GM18858 (cell line): Measurements from ENCODE around the gene LRRC39.
"Not testable (repeated sequence)": the region's sequence is repeated elsewhere in the genome, so short reads cannot be mapped to it uniquely, and the experiment has no call there.

ENCODE experiments used
- ATAC-seq: cut with Tn5 transposase; IDR thresholded peaks from one replicate; pipeline ENCODE4 v1.9.1; 2021; ENCODE audit not compliant: unreplicated experiment

LRRC39 gene

DNA sequence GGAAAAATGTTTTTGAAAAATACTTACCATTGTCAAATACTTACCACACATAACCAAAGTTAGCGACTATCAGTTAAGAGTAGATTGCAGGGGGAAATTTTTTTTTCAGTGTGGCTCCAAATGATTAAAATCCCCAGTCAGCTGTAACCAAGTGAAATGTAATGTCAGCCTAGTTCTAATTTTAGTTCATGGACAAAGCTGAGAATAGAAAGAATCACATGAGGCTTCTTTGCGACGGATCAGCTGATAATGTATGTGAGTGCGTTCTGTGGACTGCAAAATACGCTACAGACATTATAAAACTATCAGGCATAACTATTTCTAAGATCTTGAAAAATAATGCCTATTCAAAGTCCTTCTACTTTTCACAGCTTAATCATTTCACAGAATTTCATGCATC, at the start of gene LRRC39:
LRRC39 (minus strand) TSS at position 166 of the 400 bp plus-strand sequence. CDS start 9,740 bp downstream, outside the sequence.
- ATAC-seq, result no peak

DNA sequence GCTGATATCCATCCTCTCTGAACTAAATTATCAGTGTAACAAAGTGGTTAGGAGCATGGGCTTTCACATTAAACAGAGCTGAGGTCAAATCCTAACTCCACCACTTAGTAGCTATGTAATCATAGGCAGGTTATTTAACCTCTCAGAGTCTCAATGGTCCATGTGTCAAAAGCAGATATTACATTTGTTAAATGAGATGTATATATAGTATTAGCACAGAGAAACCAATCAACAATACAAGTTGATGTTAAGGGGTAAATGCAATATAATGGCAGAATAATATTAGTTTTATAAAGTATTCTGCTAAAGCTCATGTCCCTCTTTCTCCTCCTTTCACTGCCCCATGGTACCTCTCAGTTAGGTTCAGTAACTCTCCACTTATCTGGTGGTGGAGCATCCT, 44.4 kb upstream of the LRRC39 start:
- no peak for ATAC-seq

DNA sequence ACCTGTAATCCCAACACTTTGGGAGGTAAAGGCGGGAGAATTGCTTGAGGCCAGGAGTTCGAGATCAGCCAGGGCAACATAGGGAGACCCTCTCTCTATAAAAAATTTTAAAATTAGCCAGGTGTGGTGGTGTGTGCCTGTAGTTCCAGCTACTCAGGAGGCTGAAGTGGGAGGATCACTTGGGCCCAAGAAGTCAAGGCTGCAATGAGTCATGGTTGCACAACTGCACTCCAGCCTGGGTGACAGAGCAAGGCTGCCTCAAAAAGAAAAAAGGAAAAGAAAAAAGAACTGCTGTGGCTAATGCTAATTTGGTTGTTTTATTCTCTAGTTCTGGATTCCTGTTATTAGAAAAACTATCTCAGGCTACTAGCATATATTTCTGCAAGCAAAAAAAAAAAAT, 41.8 kb upstream of the LRRC39 start:
- ATAC-seq, result no peak

DNA sequence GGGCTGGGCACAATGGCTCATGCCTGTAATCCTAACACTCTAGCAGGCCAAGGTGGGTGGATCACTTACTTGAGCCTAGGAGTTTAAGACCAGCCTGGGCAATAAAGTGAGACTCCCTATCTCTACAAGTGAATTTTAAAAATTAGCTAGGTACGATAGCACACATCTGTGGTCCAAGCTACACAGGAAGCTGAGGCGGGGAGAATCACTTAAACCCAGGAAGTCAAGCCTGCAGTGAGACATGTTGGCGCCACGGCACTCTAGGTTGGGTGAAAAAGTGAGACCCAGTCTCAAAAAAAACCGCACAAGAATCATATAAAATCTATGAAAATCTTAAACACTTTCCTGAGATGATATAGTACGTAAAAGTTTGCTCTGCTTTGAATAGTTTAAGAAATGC, 41.4 kb upstream of the LRRC39 start:
- ATAC-seq, result no peak

DNA sequence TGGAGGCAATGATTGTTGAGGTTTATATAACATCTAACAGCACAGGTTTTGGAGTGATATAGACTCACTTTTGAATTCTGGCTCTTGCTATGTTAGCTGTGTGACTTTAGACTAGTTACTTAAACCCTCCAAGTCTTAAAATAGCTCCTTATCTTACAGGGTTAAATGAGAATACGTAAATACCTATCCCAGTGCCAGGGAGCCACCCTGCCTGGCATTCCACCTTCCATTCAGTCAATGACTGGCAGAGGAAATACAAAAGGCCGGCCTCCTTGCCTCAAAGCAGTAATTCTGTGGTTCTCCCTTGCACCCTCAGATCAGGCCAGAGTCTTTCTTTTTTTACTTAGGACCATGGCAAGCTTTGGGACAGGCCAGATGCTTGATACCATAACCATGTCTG, 39.8 kb upstream of the LRRC39 start:
- no peak for ATAC-seq

DNA sequence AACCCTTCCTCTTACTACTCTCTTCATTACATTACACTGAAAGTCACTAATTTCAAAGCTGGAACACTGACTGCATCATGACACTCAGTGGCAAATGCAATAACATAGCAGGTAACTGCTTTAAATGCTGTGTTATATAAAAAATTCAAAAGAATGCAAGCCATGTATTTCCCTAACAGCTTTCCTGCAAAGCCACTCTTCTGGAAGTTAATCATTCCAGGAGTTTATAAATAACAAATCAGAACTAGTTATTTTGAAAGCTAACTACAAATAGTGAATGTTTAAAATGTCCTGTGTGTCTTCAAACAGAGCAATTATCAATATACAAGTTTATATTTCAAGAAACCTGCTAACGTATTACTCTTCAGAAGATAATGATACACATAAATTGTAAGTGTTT, 37.0 kb upstream of the LRRC39 start:
- ATAC-seq, result no peak

DNA sequence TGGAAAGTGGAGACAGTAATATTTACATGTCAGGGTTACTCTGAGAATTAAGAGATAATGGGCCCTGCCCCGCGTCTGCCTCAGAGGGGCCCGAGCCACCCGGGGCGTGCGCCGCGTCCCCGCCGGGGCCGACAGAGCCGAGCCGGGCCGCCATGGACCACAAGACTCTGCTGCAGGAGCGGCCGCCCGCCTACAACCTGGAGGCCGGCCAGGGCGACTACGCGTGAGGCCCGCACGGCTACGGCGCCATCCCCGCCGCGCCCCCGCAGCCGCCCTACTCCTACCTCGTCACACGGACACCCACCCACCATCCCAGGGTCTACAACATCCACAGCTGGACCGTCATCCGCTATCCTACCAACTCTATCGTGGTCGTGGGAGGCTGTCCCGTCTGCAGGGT, 35.1 kb upstream of the LRRC39 start:
- no peak for ATAC-seq

DNA sequence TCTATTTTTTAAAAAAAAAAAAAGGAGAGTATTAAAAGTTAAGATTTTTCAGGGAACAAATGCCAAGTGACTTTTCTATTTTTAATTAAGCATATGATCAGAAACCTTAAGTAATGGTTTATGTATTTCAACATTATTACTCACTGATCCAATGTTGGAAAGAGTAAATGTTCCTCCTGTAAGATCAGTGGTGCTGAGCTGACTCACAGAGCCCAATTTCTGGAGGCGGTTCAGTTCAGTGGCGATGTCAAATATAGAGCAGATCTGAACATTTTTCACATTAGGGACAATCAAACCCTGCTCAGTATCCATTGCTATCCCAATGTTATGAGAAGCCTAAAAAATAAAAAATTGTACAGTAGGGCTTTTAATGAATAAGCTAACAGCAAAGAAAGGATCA, 28.2 kb upstream of the LRRC39 start:
- ATAC-seq, result no peak

DNA sequence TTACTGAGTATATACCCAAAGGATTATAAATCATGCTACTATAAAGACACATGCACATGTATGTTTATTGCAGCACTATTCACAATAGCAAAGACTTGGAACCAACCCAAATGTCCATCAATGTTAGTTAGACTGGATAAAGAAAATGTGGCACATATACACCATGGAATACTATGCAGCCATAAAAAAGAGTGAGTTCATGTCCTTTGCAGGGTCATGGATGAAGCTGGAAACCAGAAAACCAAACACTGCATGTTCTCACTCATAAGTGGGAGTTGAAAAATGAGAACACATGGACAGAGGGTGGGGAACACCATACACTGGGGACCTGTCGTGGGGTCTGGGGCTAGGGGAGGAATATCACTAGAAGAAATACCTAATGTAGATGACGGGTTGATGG, 27.5 kb upstream of the LRRC39 start:
- not testable (repeated sequence) for ATAC-seq

DNA sequence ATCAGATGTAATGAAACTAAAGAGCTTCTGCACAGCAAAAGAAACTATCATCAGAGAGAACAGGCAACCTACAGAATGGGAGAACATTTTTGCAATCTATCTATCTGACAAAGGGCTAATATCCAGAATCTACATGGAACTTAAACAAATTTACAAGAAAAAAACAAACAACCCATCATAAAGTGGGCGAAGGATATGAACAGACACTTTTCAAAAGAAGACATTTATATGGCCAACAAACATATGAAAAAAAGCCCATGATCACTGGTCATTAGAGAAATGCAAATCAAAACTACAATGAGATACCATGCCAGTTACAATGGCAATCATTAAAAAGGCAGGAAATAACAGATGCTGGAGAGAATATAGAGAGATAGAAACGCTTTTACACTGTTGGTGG, 27.0 kb upstream of the LRRC39 start:
- ATAC-seq, result not testable (repeated sequence)

DNA sequence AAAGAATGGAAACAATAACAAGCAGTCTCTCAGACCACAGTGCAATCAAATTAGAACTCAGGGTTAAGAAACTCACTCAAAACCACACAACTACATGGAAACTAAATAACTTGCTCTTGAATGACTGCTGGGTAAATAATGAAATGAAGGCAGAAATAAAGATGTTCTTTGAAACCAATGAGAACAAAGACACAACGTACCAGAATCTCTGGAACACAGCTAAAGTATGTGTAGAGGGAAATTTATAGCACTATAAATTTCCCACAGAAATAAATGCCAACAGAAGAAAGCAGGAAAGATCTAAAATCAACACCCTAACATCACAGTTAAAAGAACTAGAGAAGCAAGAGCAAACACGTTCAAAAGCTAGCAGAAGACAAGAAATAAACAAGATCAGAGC, 24.6 kb upstream of the LRRC39 start:
- not testable (repeated sequence) for ATAC-seq

DNA sequence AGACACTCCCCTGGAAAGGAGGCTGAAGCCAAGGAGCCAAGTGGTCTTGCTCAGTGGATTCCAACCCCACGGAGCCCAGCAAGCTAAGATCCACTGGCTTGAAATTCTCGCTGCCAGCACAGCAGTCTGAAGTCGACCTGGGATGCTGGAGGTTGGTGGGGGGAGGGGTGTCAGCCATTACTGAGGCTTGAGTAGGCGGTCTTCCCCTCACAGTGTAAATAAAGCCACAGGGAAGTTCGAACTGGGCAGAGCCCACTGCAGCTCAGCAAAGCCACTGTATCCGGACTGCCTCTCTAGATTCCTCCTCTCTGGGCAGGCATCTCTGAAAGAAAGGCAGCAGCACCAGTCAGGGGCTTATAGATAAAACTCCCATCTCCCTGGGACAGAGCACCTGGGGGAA, 22.0 kb upstream of the LRRC39 start:
- not testable (repeated sequence) for ATAC-seq

DNA sequence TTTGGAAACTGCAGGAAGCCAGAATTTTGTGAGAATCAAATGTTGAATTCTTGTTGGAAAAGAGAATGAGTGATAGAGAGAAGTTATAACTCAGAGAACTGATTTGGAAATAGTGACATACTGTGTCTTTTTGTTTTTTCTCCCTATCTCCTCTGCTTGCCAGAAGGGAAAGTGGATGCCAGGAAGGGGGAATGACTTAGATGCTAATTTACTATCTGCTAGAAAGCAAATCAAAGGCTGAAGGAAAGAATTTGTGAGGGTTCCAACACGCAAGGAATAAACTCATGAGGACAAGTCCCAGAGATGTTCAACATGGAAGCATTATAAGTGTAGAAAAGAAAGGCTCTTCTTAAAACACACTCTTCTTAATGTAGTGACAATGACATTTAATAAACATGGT, 20.5 kb upstream of the LRRC39 start:
- ATAC-seq, result no peak

DNA sequence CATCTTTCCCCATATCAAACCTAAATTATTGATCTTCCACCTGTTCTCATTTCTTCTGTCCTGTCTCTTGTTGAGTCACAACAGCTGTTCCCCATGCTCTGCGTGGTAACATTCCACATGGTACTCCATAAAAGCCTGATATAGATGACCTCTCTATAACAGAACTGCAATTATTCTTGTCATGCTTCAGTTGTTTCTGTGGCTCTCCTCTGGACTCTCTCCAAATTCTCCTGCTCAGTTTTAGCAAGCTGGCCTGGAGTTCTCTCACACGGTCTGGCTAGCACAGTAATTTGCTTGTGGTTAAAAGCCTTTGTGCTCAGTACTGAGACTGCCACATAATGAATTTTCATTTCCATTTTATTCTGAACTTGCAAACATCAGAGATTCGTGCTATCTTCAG, 10.6 kb upstream of the LRRC39 start:
- peak; percentile 37 for ATAC-seq

DNA sequence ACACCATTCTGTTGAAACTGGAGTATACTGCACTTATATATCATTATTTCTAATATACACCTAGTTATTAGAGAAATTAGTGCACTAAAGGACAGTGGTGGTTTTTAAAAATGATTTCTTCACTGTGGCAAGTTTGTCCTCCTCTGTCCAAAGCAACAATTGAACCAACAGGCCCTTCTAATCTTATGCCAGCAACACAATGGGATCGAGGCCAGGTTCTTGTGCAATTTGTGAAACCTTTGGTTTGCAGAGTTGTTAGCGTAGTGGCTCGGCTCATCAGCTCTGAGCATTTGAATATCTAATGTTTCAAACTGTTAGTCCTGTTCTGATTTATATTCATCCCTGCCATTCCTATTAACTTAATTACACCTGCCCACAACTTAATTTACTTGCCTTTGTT, 9.9 kb upstream of the LRRC39 start:
- no peak for ATAC-seq

DNA sequence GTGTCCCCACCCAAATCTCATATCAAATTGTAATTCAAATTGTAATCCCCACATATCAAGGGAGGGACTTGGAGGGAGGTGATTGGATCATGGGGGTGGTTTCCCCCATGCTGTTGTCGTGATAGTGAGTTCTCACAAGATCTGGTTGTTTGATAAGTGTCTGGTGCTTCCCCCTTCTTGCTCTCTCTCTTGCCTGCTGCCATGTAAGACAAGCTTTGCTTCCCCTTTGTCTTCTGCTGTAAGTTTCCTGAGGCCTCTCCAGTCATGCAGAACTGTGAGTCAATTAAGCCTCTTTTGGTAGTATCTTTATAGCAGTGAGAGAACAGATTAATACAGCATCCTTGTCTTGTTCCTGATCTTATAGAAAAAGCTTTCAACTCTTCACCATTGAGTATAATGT, 6.5 kb upstream of the LRRC39 start:
- peak; percentile 92 for ATAC-seq

DNA sequence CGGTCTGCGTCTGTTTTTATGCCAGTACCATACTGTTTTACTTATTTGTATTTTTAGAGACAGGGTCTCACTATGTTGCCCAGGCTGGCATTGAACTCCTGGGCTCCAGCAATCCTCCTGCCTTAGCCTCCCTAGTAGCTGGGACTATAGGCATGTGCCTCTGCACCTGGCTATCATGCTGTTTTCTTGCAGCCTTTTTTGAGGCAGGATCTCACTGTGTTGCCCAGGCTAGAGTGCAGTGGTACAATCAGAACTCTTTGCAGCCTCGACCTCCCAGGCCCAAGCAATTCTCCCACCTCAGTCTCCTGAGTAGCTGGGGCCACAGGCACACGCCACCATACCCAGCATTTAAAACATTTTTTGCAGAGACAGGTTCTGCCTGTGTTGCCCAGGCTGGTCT, 5.3 kb upstream of the LRRC39 start:
- ATAC-seq, result no peak

DNA sequence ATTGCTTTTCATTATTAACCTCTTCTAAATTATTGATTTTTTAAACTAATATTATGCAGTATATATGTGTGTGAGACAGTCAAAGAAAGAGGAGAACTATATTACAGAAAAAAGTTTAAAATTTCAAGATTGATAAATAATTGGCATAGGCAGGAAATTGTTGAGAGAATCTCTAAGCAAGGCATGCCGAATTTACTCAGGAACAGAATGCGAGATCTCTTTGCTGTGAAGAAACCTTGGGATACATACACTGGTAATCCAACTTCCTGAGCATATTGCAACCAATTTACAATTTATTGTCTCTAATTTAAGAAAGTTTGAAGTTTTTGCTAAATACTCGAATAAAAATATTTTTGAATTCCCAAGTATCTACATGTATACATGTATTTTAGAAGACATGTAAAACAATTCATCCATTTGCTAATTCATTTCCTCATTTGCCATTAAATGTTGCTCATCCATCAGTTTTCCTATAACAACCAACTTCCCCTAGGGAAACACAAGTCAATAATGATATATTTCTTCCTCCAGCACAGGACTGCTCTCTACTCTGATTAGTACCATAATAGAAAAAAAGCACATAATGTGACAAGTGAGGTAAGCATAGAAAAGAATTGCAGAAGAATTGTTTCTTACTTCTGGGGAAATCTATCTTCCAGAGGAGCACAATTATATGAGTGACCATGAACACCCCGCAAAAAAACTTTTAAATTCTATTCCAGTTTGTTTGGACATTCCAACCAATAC, 588 bp downstream of the LRRC39 start:
- no peak for ATAC-seq

DNA sequence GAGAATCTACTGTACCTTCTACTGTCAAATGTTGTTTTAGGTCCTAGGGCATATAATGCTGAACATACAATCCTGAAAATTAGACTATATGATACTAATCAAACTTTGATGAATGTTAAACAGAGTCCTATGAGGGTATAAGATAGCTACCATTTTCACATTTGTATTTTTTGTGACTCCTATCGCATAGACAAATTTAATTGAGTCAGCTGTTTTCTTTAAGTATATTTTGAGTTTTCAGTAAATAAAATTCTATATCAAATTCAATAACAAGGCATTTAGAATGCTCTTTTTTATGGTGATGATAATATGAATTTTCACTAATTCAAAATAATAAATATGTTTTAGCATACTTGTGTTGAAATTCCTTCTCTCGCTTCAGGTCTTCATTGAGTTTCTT, 10.0 kb downstream of the LRRC39 start:
- ATAC-seq, result no peak

DNA sequence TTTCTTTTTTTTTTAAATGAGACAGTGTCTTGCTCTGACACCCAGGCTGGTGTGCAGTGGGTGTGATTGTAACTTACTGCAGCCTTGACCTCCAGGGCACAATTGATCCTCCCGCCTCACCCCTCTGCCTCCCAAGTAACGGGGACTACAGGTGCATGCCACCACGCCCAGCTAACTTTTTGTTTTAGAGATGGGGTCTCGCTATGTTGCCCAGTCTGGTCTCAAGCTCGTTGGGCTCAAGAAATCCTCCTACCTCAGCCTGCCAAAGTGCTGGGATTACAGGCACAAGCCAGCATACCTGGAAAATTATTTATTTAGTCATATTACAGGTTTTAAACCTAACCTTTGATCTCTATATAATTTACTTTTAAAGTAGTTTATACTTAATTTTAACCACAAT, 13.4 kb downstream of the LRRC39 start:
- no peak for ATAC-seq

DNA sequence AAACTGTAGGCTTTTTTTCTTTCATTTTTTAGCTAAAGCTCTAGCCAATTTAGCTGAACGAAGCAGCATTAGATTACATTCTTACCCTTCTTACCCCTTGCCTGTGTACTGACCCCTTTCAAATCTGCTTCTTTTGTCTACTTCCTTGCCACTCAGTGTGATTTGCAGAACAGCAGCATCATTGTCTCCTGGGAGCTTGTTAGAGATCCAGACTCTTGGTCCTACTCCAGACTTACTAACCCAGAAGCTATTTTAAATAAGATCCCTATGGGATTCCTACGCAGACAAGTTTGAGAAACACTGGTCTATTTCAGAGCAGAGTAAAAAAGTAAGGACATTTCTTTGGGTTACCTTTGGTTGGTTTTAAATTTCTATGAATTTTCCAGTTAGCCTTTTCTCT, 13.8 kb downstream of the LRRC39 start:
- ATAC-seq, result no peak

DNA sequence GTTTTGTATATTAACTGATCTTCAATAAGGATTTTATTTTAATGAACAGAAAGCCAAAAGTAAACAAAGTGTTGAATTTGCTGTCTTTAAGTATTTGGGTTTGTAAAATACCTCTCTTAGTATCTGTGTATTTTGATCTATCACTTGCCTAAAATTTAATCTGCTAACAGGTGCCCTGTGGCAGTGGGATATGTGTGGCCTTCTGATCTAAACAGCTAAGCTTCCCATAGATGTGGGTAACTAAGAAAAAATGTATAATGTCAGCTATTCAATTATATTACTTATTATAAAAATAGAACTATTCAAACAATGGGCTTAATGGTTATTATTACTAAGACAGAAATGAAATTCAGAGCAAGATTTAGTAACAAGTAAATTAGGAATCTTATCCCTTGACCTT, 15.2 kb downstream of the LRRC39 start:
- no peak for ATAC-seq

DNA sequence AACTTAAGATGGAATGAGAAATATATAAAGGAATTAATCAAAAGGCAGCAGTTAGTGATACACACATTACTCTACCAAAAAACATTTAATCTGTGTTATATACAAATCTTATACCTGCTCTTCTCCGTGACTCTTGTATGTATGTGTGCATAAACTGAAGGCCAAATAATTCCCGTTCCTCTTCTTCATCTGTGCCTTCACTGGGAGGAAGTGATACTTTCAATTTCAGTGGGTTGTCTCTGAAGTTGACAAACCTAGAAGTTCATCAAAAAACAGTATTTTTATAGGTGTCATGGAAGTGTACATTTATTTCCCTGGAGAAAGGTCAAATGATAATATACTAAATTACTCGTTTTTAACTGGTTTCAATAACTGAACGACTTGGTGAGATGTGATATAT, 25.8 kb downstream of the LRRC39 start:
- peak; percentile 77 for ATAC-seq
